SK-N-SH treated with all-trans-retinoic acid at 6 μM for 48 hours (cell line): ENCODE measurements around the gene NKAIN1.

Experiments
- ATAC-seq: fragments of 200-7000 bp; cut with Tn5 transposase; 3 replicates; pipeline ENCODE4 v1.9.1; 2020; ENCODE audit warnings: mild to moderate bottlenecking, moderate library complexity
- CREB5 ChIP-seq: fragments of 250-450 bp; sonication (Bioruptor Pico); IDR thresholded peaks from 2 replicates; pipeline ENCODE4 v1.5.1; 2020; ENCODE audit warnings: low read depth, mild to moderate bottlenecking, moderate library complexity
- CSDC2 ChIP-seq: fragments of 250-450 bp; sonication (Bioruptor Pico); IDR thresholded peaks from 2 replicates; pipeline ENCODE4 v1.5.0; 2020; ENCODE audit warnings: mild to moderate bottlenecking, moderate library complexity
- CSRNP3 ChIP-seq: fragments of 250-450 bp; sonication (Bioruptor Pico); IDR thresholded peaks from 2 replicates; pipeline ENCODE4 v1.5.1; 2021; ENCODE audit warnings: mild to moderate bottlenecking, moderate library complexity
- ESRRG ChIP-seq: fragments of 250-450 bp; sonication (Bioruptor Pico); IDR thresholded peaks from 2 replicates; pipeline ENCODE4 v1.6.1; 2021; ENCODE audit warnings: mild to moderate bottlenecking
- GLIS3 ChIP-seq: fragments of 250-450 bp; sonication (Bioruptor Pico); IDR thresholded peaks from 2 replicates; pipeline ENCODE4 v1.5.0; 2020; ENCODE audit warnings: mild to moderate bottlenecking, moderate library complexity
- ISL1 ChIP-seq: fragments of 250-450 bp; sonication (Bioruptor Pico); IDR thresholded peaks from 2 replicates; pipeline ENCODE4 v2.1.2; 2022; ENCODE audit warnings: mild to moderate bottlenecking, moderate library complexity
- OSR1 ChIP-seq: fragments of 250-450 bp; sonication (Bioruptor Pico); IDR thresholded peaks from 2 replicates; pipeline ENCODE4 v1.8.0; 2022; ENCODE audit warnings: moderate library complexity, mild to moderate bottlenecking, inconsistent platforms
- PATZ1 ChIP-seq: fragments of 250-450 bp; sonication (Bioruptor Pico); IDR thresholded peaks from 2 replicates; pipeline ENCODE4 v1.8.0; 2020; ENCODE audit warnings: mild to moderate bottlenecking, moderate library complexity, borderline replicate concordance
- POU6F1 ChIP-seq: fragments of 250-450 bp; sonication (Bioruptor Pico); IDR thresholded peaks from 2 replicates; pipeline ENCODE4 v1.8.0; 2021; ENCODE audit warnings: low read depth, mild to moderate bottlenecking, moderate library complexity, borderline replicate concordance
- PPARA ChIP-seq: fragments of 250-450 bp; sonication (Bioruptor Pico); IDR thresholded peaks from 2 replicates; pipeline ENCODE4 v1.5.0; 2020; ENCODE audit warnings: mild to moderate bottlenecking, borderline replicate concordance
- SNAI2 ChIP-seq: fragments of 250-450 bp; sonication (Bioruptor Pico); IDR thresholded peaks from 2 replicates; pipeline ENCODE4 v1.5.0; 2020; ENCODE audit warnings: mild to moderate bottlenecking, moderate library complexity
- TCF4 ChIP-seq: fragments of 250-450 bp; sonication (Bioruptor Pico); IDR thresholded peaks from 2 replicates; pipeline ENCODE4 v1.8.0; 2021; ENCODE audit warnings: mild to moderate bottlenecking, moderate library complexity, borderline replicate concordance
- TOX ChIP-seq: fragments of 250-450 bp; sonication (Bioruptor Pico); IDR thresholded peaks from 2 replicates; pipeline ENCODE4 v1.8.0; 2021; ENCODE audit warnings: mild to moderate bottlenecking, moderate library complexity, borderline replicate concordance
- TSHZ2 ChIP-seq: fragments of 250-450 bp; sonication (Bioruptor Pico); IDR thresholded peaks from 2 replicates; pipeline ENCODE4 v1.5.0; 2020; ENCODE audit warnings: mild to moderate bottlenecking, moderate library complexity
- ZFP3 ChIP-seq: fragments of 250-450 bp; sonication (Bioruptor Pico); IDR thresholded peaks from 2 replicates; pipeline ENCODE4 v1.5.0; 2020; ENCODE audit warnings: mild to moderate bottlenecking, moderate library complexity
- ZFP30 ChIP-seq: fragments of 450-650 bp; formaldehyde crosslinking; IDR thresholded peaks from 2 replicates; pipeline ENCODE4 v1.5.0; 2022; ENCODE audit warnings: mild to moderate bottlenecking, moderate library complexity
- ZNF565 ChIP-seq: fragments of 450-650 bp; formaldehyde crosslinking; conservative IDR thresholded peaks from 2 replicates; pipeline ENCODE4 v1.5.0; 2020; ENCODE audit warnings: low read depth, mild to moderate bottlenecking, moderate library complexity
- ZNF70 ChIP-seq: fragments of 450-650 bp; formaldehyde crosslinking; IDR thresholded peaks from 2 replicates; pipeline ENCODE4 v1.5.0; 2020; ENCODE audit warnings: mild to moderate bottlenecking, moderate library complexity
- ZNF8 ChIP-seq: fragments of 450-650 bp; formaldehyde crosslinking; IDR thresholded peaks from 2 replicates; pipeline ENCODE4 v1.5.0; 2020; ENCODE audit warnings: mild to moderate bottlenecking, moderate library complexity

NKAIN1 gene

GRCh38 chr1:31241321-31241720 lies 1.6 kb upstream of the NKAIN1 start:
- TF ChIP-seq GLIS3 (CRISPR knock-in tag): no peak
- TF ChIP-seq TCF4 (CRISPR knock-in tag): no peak
- TF ChIP-seq PPARA: no peak
- TF ChIP-seq ZFP3 (CRISPR knock-in tag): no peak
- no peak for TF ChIP-seq ESRRG (CRISPR knock-in tag)
- no peak for TF ChIP-seq TOX (CRISPR knock-in tag)
- no peak for TF ChIP-seq TSHZ2
- no peak for TF ChIP-seq CSDC2 (CRISPR knock-in tag)
- no peak for TF ChIP-seq OSR1

GRCh38 chr1:31238986-31239613 lies 587 bp downstream of the NKAIN1 start:
- TF ChIP-seq TCF4 (CRISPR knock-in tag): no peak
- TF ChIP-seq TOX (CRISPR knock-in tag): no peak
- TF ChIP-seq ZNF8 (CRISPR knock-in tag): no peak
- no peak for TF ChIP-seq PATZ1
- TF ChIP-seq CSRNP3 (CRISPR knock-in tag): no peak
- TF ChIP-seq POU6F1: no peak
- no peak for TF ChIP-seq ZFP30 (CRISPR knock-in tag)
- no peak for TF ChIP-seq CREB5
- no peak for TF ChIP-seq ISL1 (CRISPR knock-in tag)
- TF ChIP-seq SNAI2 (CRISPR knock-in tag): no peak
- no peak for TF ChIP-seq ZNF70 (CRISPR knock-in tag)
- no peak for TF ChIP-seq TSHZ2
- no peak for TF ChIP-seq GLIS3 (CRISPR knock-in tag)
- TF ChIP-seq ESRRG (CRISPR knock-in tag): no peak
- no peak for TF ChIP-seq ZNF565
- peak; percentile 74 for ATAC-seq

More at GRCh38 chr1:31241321-31241720, 1.6 kb upstream of the NKAIN1 start:
- no peak for ATAC-seq
